Common myeloid progenitor, CD34-positive (primary cell): ENCODE data around the gene HMBS.

ENCODE experiments used
- CTCF ChIA-PET: fragments of 350-600 bp; sonication (Branson Sonifier 250); formaldehyde crosslinking; loops from one replicate; lab custom pipeline; 2021; ENCODE audit warnings: antibody characterized with exemption; lab: Charles Lee
- POLR2A ChIA-PET: fragments of 350-600 bp; sonication (Branson Sonifier 250); formaldehyde crosslinking; loops from one replicate; lab custom pipeline; 2021; ENCODE audit warnings: antibody characterized with exemption; lab: Charles Lee
- DNase-seq, 3 donors: peaks; one replicate each; pipeline versions ENCODE4 v3.0.0 to v3.0.0-alpha.2; 2013
- H3K27ac ChIP-seq, 2 experiments: 1 replicate in 1 of 2; 2 replicates in 1 of 2; pipeline ENCODE4 v1.7.0; 2013; ENCODE audit warnings: inconsistent platforms in 2 of 2, low read length in 2 of 2, mild to moderate bottlenecking in 2 of 2, low read depth in 1 of 2, moderate library complexity in 1 of 2; ENCODE audit not compliant: severe bottlenecking in 2 of 2, insufficient read depth in 1 of 2, poor library complexity in 1 of 2
- H3K27me3 ChIP-seq, 5 experiments: replicated peaks in 2 of 5; 1 replicate in 3 of 5; 2 replicates in 2 of 5; pipeline versions ENCODE4 v1.6.1 to v1.7.0; 2013; ENCODE audit warnings: low read length in 4 of 5, mild to moderate bottlenecking in 2 of 5, moderate library complexity in 2 of 5, inconsistent platforms in 1 of 5; ENCODE audit not compliant: insufficient read depth in 5 of 5, control insufficient read depth in 4 of 5
- H3K36me3 ChIP-seq, 4 experiments: 1 replicate in 2 of 4; 2 replicates in 2 of 4; pipeline versions ENCODE4 v1.6.1 to v1.7.0; 2013; ENCODE audit warnings: low read length in 3 of 4, control low read depth in 1 of 4, mild to moderate bottlenecking in 1 of 4; ENCODE audit not compliant: control insufficient read depth in 4 of 4, insufficient read depth in 4 of 4
- H3K4me1 ChIP-seq, 4 experiments: 1 replicate in 3 of 4; 2 replicates in 1 of 4; pipeline versions ENCODE4 v1.6.1 to v1.7.1; 2013; ENCODE audit warnings: low read length in 3 of 4, mild to moderate bottlenecking in 3 of 4, control low read depth in 1 of 4, inconsistent platforms in 1 of 4, moderate library complexity in 1 of 4; ENCODE audit not compliant: control insufficient read depth in 4 of 4, insufficient read depth in 4 of 4; ENCODE audit errors: control extremely low read depth in 1 of 4
- H3K4me3 ChIP-seq, 7 experiments: 1 replicate in 4 of 7; 2 replicates in 3 of 7; pipeline versions ENCODE4 v1.5.1 to v1.7.0; 2013; ENCODE audit warnings: mild to moderate bottlenecking in 7 of 7, low read length in 6 of 7, moderate library complexity in 6 of 7, inconsistent platforms in 2 of 7, low read depth in 2 of 7, control low read depth in 1 of 7; ENCODE audit not compliant: insufficient read depth in 4 of 7, control insufficient read depth in 1 of 7; ENCODE audit errors: extremely low read depth in 1 of 7
- H3K9me3 ChIP-seq, 5 experiments: 1 replicate in 4 of 5; 2 replicates in 1 of 5; pipeline versions ENCODE4 v1.6.1 to v1.7.1; 2013; ENCODE audit warnings: low read length in 4 of 5, mild to moderate bottlenecking in 2 of 5, inconsistent platforms in 1 of 5, low read depth in 1 of 5, moderate library complexity in 1 of 5; ENCODE audit not compliant: control insufficient read depth in 4 of 5, insufficient read depth in 2 of 5; ENCODE audit errors: control extremely low read depth in 1 of 5
- WGBS: methylation state at CpG from one replicate; pipeline ENCODE4 v1.1.5; 2013; ENCODE audit not compliant: insufficient coverage; 5-methylcytosine and 5-hydroxymethylcytosine counted together

Gene HMBS

GRCh38 chr11:119106564-119107537 is 22.2 kb downstream of the HMBS start, which contains the start of gene C2CD2L:
TSS of gene C2CD2L (plus strand) at chr11:119107344. CDS start at chr11:119107742, 398 bp downstream.
- no peaks in the 10 kb centered on the region for H3K9me3 ChIP-seq
- no peaks in the 10 kb centered on the region for H3K27me3 ChIP-seq
- H3K27ac ChIP-seq = peak within 1 kb of the TSS in 1 of 2 experiments; percentile 71
- peaks cover 0 to 20% (median 11%) of the 10 kb centered on the region in 4 experiments for H3K36me3 ChIP-seq
- WGBS = under 1% methylated on average over 33 of the region's 49 CpGs
- DNase-seq = peak; percentile 85 to 89 (median 85)
- H3K4me3 ChIP-seq = peak within 1 kb of the TSS; percentile 70 to 90 (median 79)
- ChIA-PET CTCF (interaction anchor here (0.6 to 6.1 kb wide), 8 partner anchors 9 to 97 kb away, joined by 3 to 45 read pairs (median 3); partner anchors contain the start of gene HINFP), POLR2A (interaction anchor here (0.8 to 1.2 kb wide), 5 partner anchors 11 to 88 kb away, joined by 3 to 5 read pairs (median 4); partner anchors contain the start of genes RPS25, TRAPPC4 and VPS11)
- H3K4me1 ChIP-seq = peaks cover 13 to 42% (median 32%) of the 10 kb centered on the region in 4 experiments

DNA sequence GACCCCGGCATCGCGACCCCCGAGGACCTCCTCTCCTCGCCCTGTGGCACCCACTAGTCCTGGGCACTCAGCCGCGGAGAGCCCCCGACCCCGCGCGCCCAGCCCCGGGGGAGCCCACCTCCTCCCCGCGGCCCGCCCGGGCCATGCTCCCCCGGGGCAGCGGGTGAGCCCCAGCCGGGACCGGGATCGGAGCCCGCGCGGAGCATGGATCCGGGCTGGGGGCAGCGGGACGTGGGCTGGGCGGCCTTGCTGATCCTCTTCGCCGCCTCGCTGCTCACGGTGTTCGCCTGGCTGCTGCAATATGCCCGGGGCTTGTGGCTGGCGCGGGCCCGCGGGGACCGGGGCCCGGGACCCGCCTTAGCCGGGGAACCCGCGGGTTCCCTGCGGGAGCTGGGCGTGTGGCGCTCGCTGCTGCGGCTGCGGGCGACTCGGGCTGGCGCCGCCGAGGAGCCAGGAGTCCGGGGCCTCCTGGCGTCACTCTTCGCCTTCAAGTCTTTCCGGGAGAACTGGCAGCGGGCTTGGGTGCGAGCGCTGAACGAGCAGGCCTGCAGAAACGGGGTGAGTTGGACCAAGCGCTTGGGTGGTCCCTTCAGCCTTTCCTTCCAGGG is 23.0 kb downstream of the HMBS start:
- CTCF ChIA-PET = interaction anchor here (1.5 to 6.1 kb wide), 3 partner anchors 13 to 97 kb away, joined by 3 to 45 read pairs (median 12); partner anchors contain the start of gene HINFP
- DNase-seq = peak in 1 of 3 donors; percentile 17
- peaks cover 0 to 28% (median 17%) of the 10 kb centered on the region in 4 experiments for H3K36me3 ChIP-seq
- H3K9me3 ChIP-seq = no peaks in the 10 kb centered on the region
- 0% methylated on average over 52 of the region's 65 CpGs for WGBS
- peak overlapping the region in 1 of 2 experiments; percentile 47 for H3K27ac ChIP-seq
- POLR2A ChIA-PET = interaction anchor here (0.8 kb wide), 1 partner anchor 11 kb away, joined by 3 read pairs; no protein-coding TSS in a partner anchor
- H3K4me1 ChIP-seq = peaks cover 13 to 38% (median 29%) of the 10 kb centered on the region in 4 experiments
- no peaks in the 10 kb centered on the region for H3K27me3 ChIP-seq
- H3K4me3 ChIP-seq = peak overlapping the region; percentile 70 to 90 (median 79)

DNA sequence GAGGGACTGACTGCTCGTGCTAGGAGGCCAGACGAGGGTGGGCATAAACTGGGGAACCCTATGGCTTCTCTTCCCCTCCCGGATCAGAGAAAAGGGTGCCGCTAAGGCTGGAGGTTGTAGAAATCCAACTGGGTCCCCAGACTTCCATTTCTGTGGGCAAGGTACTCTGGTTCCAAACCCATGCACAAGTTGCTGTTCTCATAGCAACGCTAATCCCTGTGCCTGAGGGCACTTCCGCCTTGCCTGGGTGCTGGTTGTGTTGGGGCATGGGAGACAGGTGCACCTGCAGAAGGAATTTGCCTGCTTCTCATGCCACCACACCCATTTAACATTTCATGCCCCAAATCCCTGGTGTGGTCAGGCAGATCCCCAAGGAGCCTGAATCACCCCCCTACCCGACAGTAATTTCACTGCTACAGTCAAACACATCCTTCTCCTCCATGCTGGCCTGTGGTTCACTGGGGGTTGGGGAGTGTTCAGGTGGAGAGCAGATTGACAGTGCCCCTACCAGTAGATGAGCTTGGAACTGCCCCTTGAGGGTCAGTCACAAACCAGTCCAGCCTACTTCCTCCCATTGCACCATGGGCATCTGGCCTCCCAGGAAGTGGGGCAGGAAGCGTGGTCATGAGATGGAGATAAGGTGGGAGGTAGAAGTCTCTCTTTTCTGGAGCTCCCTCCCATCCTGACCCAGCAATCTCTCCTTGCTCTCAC is 23.6 kb downstream of the HMBS start:
- Histone ChIP-seq H3K4me3 (peak overlapping the region; percentile 70 to 90 (median 79)), H3K9me3 (no peaks in the 10 kb centered on the region), H3K4me1 (peaks cover 13 to 32% (median 24%) of the 10 kb centered on the region in 4 experiments), H3K27ac (peak overlapping the region in 1 of 2 experiments; percentile 47), H3K27me3 (no peaks in the 10 kb centered on the region), H3K36me3 (peaks cover 0 to 33% (median 21%) of the 10 kb centered on the region in 4 experiments)
- CTCF ChIA-PET = interaction anchor here (0.9 to 6.1 kb wide), 5 partner anchors 10 to 215 kb away, joined by 3 to 45 read pairs (median 3); partner anchors contain the start of gene HINFP
- peak in 1 of 3 donors; percentile 32 for DNase-seq
- 7% methylated on average over 4 of the region's 8 CpGs for WGBS
- POLR2A ChIA-PET = no interaction called here

- Histone ChIP-seq H3K4me1 (peaks cover 13 to 32% (median 24%) of the 10 kb centered on the region in 4 experiments), H3K9me3 (no peaks in the 10 kb centered on the region), H3K27ac (peak overlapping the region in 1 of 2 experiments; percentile 47), H3K4me3 (peak overlapping the region in 4 of 7 experiments; percentile 71 to 90 (median 80)), H3K27me3 (no peaks in the 10 kb centered on the region), H3K36me3 (peaks cover 0 to 39% (median 25%) of the 10 kb centered on the region in 4 experiments)
- 100% methylated on average over 1 of the region's 2 CpGs for WGBS
- CTCF ChIA-PET = interaction anchor here (0.9 to 6.1 kb wide), 5 partner anchors 10 to 214 kb away, joined by 3 to 45 read pairs (median 3); partner anchors contain the start of gene HINFP
- no peak for DNase-seq
- POLR2A ChIA-PET = no interaction called here
Observed at GRCh38 chr11:119108857-119109221, 24.2 kb downstream of the HMBS start.

GRCh38 chr11:119109843-119110242 is 25.2 kb downstream of the HMBS start:
- peaks cover 0 to 48% (median 29%) of the 10 kb centered on the region in 4 experiments for H3K36me3 ChIP-seq
- no peak overlapping the region for H3K27ac ChIP-seq
- ChIA-PET CTCF (interaction anchor here (0.9 to 6.1 kb wide), 4 partner anchors 11 to 213 kb away, joined by 3 to 45 read pairs (median 12); partner anchors contain the start of gene HINFP), POLR2A (no interaction called here)
- H3K9me3 ChIP-seq = no peaks in the 10 kb centered on the region
- no peaks in the 10 kb centered on the region for H3K27me3 ChIP-seq
- no peak overlapping the region for H3K4me3 ChIP-seq
- WGBS = 94% methylated on average over 3 of the region's 3 CpGs
- DNase-seq = no peak
- peaks cover 13 to 32% (median 24%) of the 10 kb centered on the region in 4 experiments for H3K4me1 ChIP-seq

GRCh38 chr11:119110439-119110838 is 25.8 kb downstream of the HMBS start:
- H3K4me3 ChIP-seq = no peak overlapping the region
- H3K27ac ChIP-seq = no peak overlapping the region
- H3K27me3 ChIP-seq = no peaks in the 10 kb centered on the region
- peaks cover 0 to 50% (median 29%) of the 10 kb centered on the region in 4 experiments for H3K36me3 ChIP-seq
- 97% methylated on average over 7 of the region's 10 CpGs for WGBS
- POLR2A ChIA-PET = no interaction called here
- no peak for DNase-seq
- H3K4me1 ChIP-seq = peaks cover 16 to 35% (median 29%) of the 10 kb centered on the region in 4 experiments
- CTCF ChIA-PET = interaction anchor here (4.8 to 6.1 kb wide), 2 partner anchors 10 to 12 kb away, joined by 20 to 45 read pairs; partner anchors contain the start of gene HINFP
- no peaks in the 10 kb centered on the region for H3K9me3 ChIP-seq
